ENCODE measurements around the gene FGB. TPM values are rescaled to one million over a fixed set of nuclear protein-coding genes. Genes with fewer than 3 reads are reported as not detected.

The FGB gene
- polyA plus RNA-seq, 2 of the 4 experiments (the other 2 are of a cell fraction): 13.8 to 169 TPM

GRCh38 chr4:154577324-154577723 is 14.5 kb downstream of the FGB start (continued):
- TF ChIP-seq FOSL2 (IDR thresholded peaks at IDR 0.05): no peak
- TF ChIP-seq FOSL2 (CRISPR knock-in tag; IDR thresholded peaks at IDR 0.05): no peak
- TF ChIP-seq JUNB (IDR thresholded peaks at IDR 0.05): no peak
- no peak for TF ChIP-seq TFCP2L1 (CRISPR knock-in tag; IDR thresholded peaks at IDR 0.05)
- no peak for TF ChIP-seq KDM5A (IDR thresholded peaks at IDR 0.05)
- no peak for TF ChIP-seq MAZ (IDR thresholded peaks at IDR 0.05; ENCODE audit: borderline replicate concordance, low read depth, low read length)
- TF ChIP-seq RARB (CRISPR knock-in tag; IDR thresholded peaks at IDR 0.05): no peak
- TF ChIP-seq, protein P1, sequence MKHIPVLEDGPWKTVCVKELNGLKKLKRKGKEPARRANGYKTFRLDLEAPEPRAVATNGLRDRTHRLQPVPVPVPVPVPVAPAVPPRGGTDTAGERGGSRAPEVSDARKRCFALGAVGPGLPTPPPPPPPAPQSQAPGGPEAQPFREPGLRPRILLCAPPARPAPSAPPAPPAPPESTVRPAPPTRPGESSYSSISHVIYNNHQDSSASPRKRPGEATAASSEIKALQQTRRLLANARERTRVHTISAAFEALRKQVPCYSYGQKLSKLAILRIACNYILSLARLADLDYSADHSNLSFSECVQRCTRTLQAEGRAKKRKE (CRISPR knock-in tag; IDR thresholded peaks at IDR 0.05; ENCODE audit: low read depth): no peak
- TF ChIP-seq MAX (IDR thresholded peaks at IDR 0.05): no peak
- TF ChIP-seq JUN (IDR thresholded peaks at IDR 0.05): peak in 1 of 2 experiments; percentile 46; a peak in 1 of 5 replicates
- TF ChIP-seq HEYL (CRISPR knock-in tag; IDR thresholded peaks at IDR 0.05): no peak
- no peak for TF ChIP-seq CBX2 (IDR thresholded peaks at IDR 0.05; ENCODE audit: borderline replicate concordance, low read depth)
- TF ChIP-seq HDAC2 (IDR thresholded peaks at IDR 0.05): no peak
- no peak for TF ChIP-seq CHD4 (IDR thresholded peaks at IDR 0.05; ENCODE audit: borderline replicate concordance)
- no peak for TF ChIP-seq ZSCAN20 (CRISPR knock-in tag; IDR thresholded peaks at IDR 0.05)
- TF ChIP-seq CEBPB (IDR thresholded peaks at IDR 0.05): peak; percentile 82 to 89

DNA sequence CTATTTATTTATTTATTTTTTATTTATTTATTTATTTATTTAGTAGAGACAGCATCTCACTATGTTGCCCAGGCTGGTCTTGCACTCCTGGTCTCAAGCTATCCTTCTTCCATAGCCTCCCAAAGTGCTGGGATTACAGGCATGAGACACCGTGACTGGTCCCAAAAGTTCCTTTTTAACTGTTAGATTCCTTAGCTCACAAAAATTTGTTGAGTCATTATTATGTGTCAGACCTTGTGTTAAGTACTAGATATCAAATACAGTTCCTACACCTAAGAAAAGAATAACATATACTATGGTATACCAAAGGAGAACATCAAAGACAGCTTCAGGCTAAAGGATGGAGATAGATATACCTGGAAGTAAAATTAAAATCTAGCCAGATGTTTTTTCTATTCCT is 16.1 kb downstream of the FGB start:
- peak in 1 of 2 experiments; percentile 28 for DNase-seq (ENCODE audit: low read depth in 1 of 2, low spot score in 1 of 2)
- Histone ChIP-seq H3K4me2 (peak overlapping the region; percentile 62), H3K4me3 (no peak overlapping the region), H3K27ac (peak overlapping the region; percentile 70 to 81), H3K4me1 (peaks cover 31% of the 10 kb centered on the region), H3K9me3 (no peaks in the 10 kb centered on the region)
- peak in 1 of 2 experiments; percentile 26; a peak in 2 of 6 replicates for ATAC-seq
- no peak for FAIRE-seq
- WGBS (ENCODE audit: missing lambda C conversion rate): 15% methylated on average over 1 of the region's 1 CpG
- TF ChIP-seq NFE2L2 (conservative IDR thresholded peaks at IDR 0.05; ENCODE audit: low read length) (peak; percentile 36; the same call in 1 of the 2 replicates), MAFK (IDR thresholded peaks at IDR 0.05; ENCODE audit: partially characterized antibody) (peak; percentile 81), EP300 (IDR thresholded peaks at IDR 0.05) (no peak), ZC3H11A (IDR thresholded peaks at IDR 0.05) (peak; percentile 77)
- CTCF ChIA-PET: interaction anchor here (1.0 kb wide), 1 partner anchor 20 kb away, joined by 3 read pairs; no protein-coding TSS in a partner anchor
- POLR2A ChIA-PET: no interaction called here

GRCh38 chr4:154579927-154580326 is 17.1 kb downstream of the FGB start:
- Histone ChIP-seq H3K4me3 (no peak overlapping the region), H3K9me3 (no peaks in the 10 kb centered on the region), H3K4me2 (no peak overlapping the region), H3K27ac (peak overlapping the region; percentile 30 to 64; a peak in 3 of 6 replicates), H3K4me1 (peaks cover 31% of the 10 kb centered on the region)
- ChIA-PET CTCF (no interaction called here), POLR2A (no interaction called here)
- no peak for DNase-seq (ENCODE audit: low read depth in 1 of 2, low spot score in 1 of 2)
- no peak for ATAC-seq
- no peak for FAIRE-seq
- TF ChIP-seq HOXA7 (CRISPR knock-in tag; IDR thresholded peaks at IDR 0.05): no peak
- no peak for TF ChIP-seq JUN (IDR thresholded peaks at IDR 0.05)
- TF ChIP-seq ZFP36 (IDR thresholded peaks at IDR 0.05; ENCODE audit: borderline replicate concordance, partially characterized antibody): no peak
- TF ChIP-seq MAX (IDR thresholded peaks at IDR 0.05): no peak
- no peak for TF ChIP-seq ZNF302 (CRISPR knock-in tag; IDR thresholded peaks at IDR 0.05)
- no peak for TF ChIP-seq RNF2 (IDR thresholded peaks at IDR 0.05; ENCODE audit: borderline replicate concordance, low read depth)
- TF ChIP-seq RAD21 (conservative IDR thresholded peaks at IDR 0.05 in 1 of 2, IDR thresholded peaks at IDR 0.05 in 1 of 2): no peak
- no peak for TF ChIP-seq HDAC2 (IDR thresholded peaks at IDR 0.05)
- TF ChIP-seq REST (IDR thresholded peaks at IDR 0.05): no peak
- no peak for TF ChIP-seq RCOR1 (IDR thresholded peaks at IDR 0.05; ENCODE audit: low read depth, low read length)
- TF ChIP-seq GATA3 (IDR thresholded peaks at IDR 0.05; ENCODE audit: borderline replicate concordance): no peak
- TF ChIP-seq, protein P1 (CRISPR knock-in tag; IDR thresholded peaks at IDR 0.05; ENCODE audit: low read depth): no peak
- TF ChIP-seq NR3C1 (IDR thresholded peaks at IDR 0.05): no peak
- TF ChIP-seq E2F6 (IDR thresholded peaks at IDR 0.05; ENCODE audit: borderline replicate concordance, low read depth): no peak

All from A549 (cell line).